NCI-H345 treated with DMSO at 0.1 percent for 48 hours (cell line): ENCODE measurements around the gene PFN2.

Source experiments
- DNase-seq: peaks from one replicate; lab custom pipeline; 2025; ENCODE audit not compliant: unreplicated experiment; lab: John Stamatoyannopoulos, UW

Gene PFN2

GRCh38 chr3:149933008-149933407 lies 37.7 kb downstream of the PFN2 start:
- no peak for DNase-seq

- no peak for DNase-seq
These were observed 50.6 kb downstream of the PFN2 start for GRCh38 chr3:149920119-149920518.

GRCh38 chr3:149919509-149919908 lies 51.2 kb downstream of the PFN2 start:
- no peak for DNase-seq

DNA sequence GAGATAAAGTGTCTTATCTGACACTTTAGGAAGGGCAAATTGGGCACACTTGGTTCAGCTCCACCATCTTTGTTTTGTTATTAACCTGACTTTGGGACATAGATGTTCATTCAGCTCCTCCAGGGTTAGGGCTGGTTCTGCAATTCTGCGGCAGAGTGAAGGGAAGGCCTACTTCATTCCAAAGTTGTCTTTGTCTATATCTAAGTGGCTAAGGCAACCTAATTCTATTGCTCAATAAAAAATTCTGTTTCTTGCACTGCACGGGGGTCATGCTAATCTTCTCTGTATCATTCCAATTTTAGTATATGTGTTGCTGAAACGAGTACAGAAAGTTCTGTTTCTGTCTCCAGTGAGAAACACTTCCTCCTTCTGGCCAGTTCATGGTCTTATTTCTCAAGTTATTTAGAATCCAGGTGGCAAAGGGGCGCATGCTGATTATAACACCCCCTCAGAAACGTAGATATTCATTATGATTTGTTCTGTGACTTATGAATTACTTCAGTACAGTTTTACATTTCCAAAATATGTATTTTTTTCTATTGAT lies 53.5 kb downstream of the PFN2 start:
- DNase-seq, result no peak
